A673 (cell line): ENCODE measurements around the gene VPS37B. TPM values are rescaled to one million over a fixed set of nuclear protein-coding genes. Genes with fewer than 3 reads are reported as not detected.

ENCODE experiments used
- BruUV-seq: library from RNA; stranded (reverse); fragments of 400-500 nt; replicated peaks from 2 replicates; lab custom pipeline; 2021; lab: Mats Ljungman, UMichigan
- CTCF ChIA-PET: fragments of 300-600 bp; sonication (Branson Sonifier 250); formaldehyde crosslinking; loops from one replicate; lab custom pipeline; 2022; ENCODE audit warnings: antibody characterized with exemption; lab: Charles Lee
- POLR2A ChIA-PET: fragments of 300-600 bp; sonication (Branson Sonifier 250); formaldehyde crosslinking; loops from one replicate; lab custom pipeline; 2022; ENCODE audit warnings: antibody characterized with exemption; ENCODE audit not compliant: low non-redundant PET; lab: Charles Lee
- DNase-seq: peaks from one replicate; pipeline ENCODE4 v3.0.0-alpha.2; 2015; ENCODE audit warnings: low spot score
- H3K27ac ChIP-seq: fragments of 200-600 bp; sonication (generic); 2 replicates; pipeline ENCODE4 v1.5.1; 2016; ENCODE audit warnings: mixed run types, low read depth, mild to moderate bottlenecking, mixed read lengths, antibody characterized with exemption, low read length; ENCODE audit not compliant: poor library complexity, severe bottlenecking
- H3K27me3 ChIP-seq: fragments of 200-600 bp; sonication (generic); replicated peaks from 2 replicates; pipeline ENCODE4 v1.6.1; 2017; ENCODE audit warnings: mixed run types, low read depth, mild to moderate bottlenecking, mixed read lengths, antibody characterized with exemption, low read length; ENCODE audit not compliant: insufficient read depth, poor library complexity
- H3K36me3 ChIP-seq: fragments of 200-600 bp; sonication (generic); 2 replicates; pipeline ENCODE4 v1.6.1; 2016; ENCODE audit warnings: mixed run types, mild to moderate bottlenecking, mixed read lengths, antibody characterized with exemption, low read length; ENCODE audit not compliant: insufficient read depth, poor library complexity, severe bottlenecking
- H3K4me1 ChIP-seq: fragments of 200-600 bp; sonication (generic); 2 replicates; pipeline ENCODE4 v1.6.1; 2017; ENCODE audit warnings: mixed run types, mild to moderate bottlenecking, mixed read lengths, antibody characterized with exemption, low read length; ENCODE audit not compliant: insufficient read depth, poor library complexity, severe bottlenecking
- H3K4me3 ChIP-seq: fragments of 200-600 bp; sonication (generic); 2 replicates; pipeline ENCODE4 v1.5.1; 2016; ENCODE audit warnings: low read depth, mixed run types, mild to moderate bottlenecking, mixed read lengths, low read length; ENCODE audit not compliant: poor library complexity, severe bottlenecking
- H3K9me3 ChIP-seq: fragments of 200-600 bp; sonication (generic); 2 replicates; pipeline ENCODE4 v1.6.1; 2016; ENCODE audit warnings: mixed run types, low read depth, mild to moderate bottlenecking, mixed read lengths, antibody characterized with exemption, low read length; ENCODE audit not compliant: poor library complexity, severe bottlenecking
- CTCF ChIP-seq: fragments of 300-800, 200-600 bp; sonication (generic); conservative IDR thresholded peaks from 2 replicates; pipeline ENCODE4 v1.5.1; 2017; ENCODE audit warnings: low read depth, mild to moderate bottlenecking, antibody characterized with exemption, low read length, moderate library complexity, mixed read lengths
- EZH2 ChIP-seq: fragments of 200-600 bp; sonication (generic); IDR thresholded peaks from 2 replicates; pipeline ENCODE4 v1.6.1; 2017; ENCODE audit warnings: borderline replicate concordance, low read depth, mild to moderate bottlenecking, mixed read lengths, antibody characterized with exemption, low read length; ENCODE audit not compliant: poor library complexity, severe bottlenecking
- intact Hi-C: fragments of 100-400 bp; cut with micrococcal nuclease; formaldehyde crosslinking; loops from one replicate; pipeline ENCODE4 v1.10.0; 2022; ENCODE audit not compliant: unreplicated experiment
- total RNA-seq: library from RNA; stranded (reverse); gene quantifications from 2 replicates; pipeline ENCODE4 v1.2.3, GENCODE V29; 2021

VPS37B gene
- total RNA-seq, 1 experiment from 2014 or later, result 34.4 TPM

- ChIA-PET CTCF (no interaction called here), POLR2A (interaction anchor here (0.6 kb wide), 1 partner anchor 899 kb away, joined by 3 read pairs; no protein-coding TSS in a partner anchor)
- BruUV-seq, result no TSS peak
- no peak overlapping the region for H3K4me3 ChIP-seq
- intact Hi-C loops, result no loop called here
- no peaks in the 10 kb centered on the region for H3K36me3 ChIP-seq
- H3K4me1 ChIP-seq, result no peaks in the 10 kb centered on the region
- no peak for DNase-seq
- H3K9me3 ChIP-seq, result no peaks in the 10 kb centered on the region
- TF ChIP-seq EZH2 (no peak), CTCF (no peak)
- no peak overlapping the region for H3K27ac ChIP-seq
- H3K27me3 ChIP-seq, result no peaks in the 10 kb centered on the region
Measured at GRCh38 chr12:122845041-122845864, 50.7 kb downstream of the VPS37B start.

GRCh38 chr12:122844366-122844971 is 51.5 kb downstream of the VPS37B start:
- intact Hi-C loops, result no loop called here
- Histone ChIP-seq H3K27ac (no peak overlapping the region), H3K36me3 (no peaks in the 10 kb centered on the region), H3K27me3 (no peaks in the 10 kb centered on the region), H3K9me3 (no peaks in the 10 kb centered on the region), H3K4me3 (no peak overlapping the region), H3K4me1 (no peaks in the 10 kb centered on the region)
- DNase-seq, result no peak
- TF ChIP-seq EZH2 (no peak), CTCF (no peak)
- BruUV-seq, result no TSS peak
- ChIA-PET CTCF (no interaction called here), POLR2A (no interaction called here)

- intact Hi-C loops, result no loop called here
- H3K27me3 ChIP-seq, result no peaks in the 10 kb centered on the region
- H3K36me3 ChIP-seq, result no peaks in the 10 kb centered on the region
- ChIA-PET CTCF (interaction anchor here (0.7 kb wide), 1 partner anchor 14 kb away, joined by 3 read pairs; no protein-coding TSS in a partner anchor), POLR2A (no interaction called here)
- no peak overlapping the region for H3K27ac ChIP-seq
- no peak for DNase-seq
- H3K4me1 ChIP-seq, result no peaks in the 10 kb centered on the region
- no peak overlapping the region for H3K4me3 ChIP-seq
- no peak for TF ChIP-seq EZH2
- TF ChIP-seq CTCF, result no peak
- H3K9me3 ChIP-seq, result no peaks in the 10 kb centered on the region
- BruUV-seq, result no TSS peak
Measured at GRCh38 chr12:122843455-122843854, 52.5 kb downstream of the VPS37B start.
